Measurements from ENCODE around the gene SLC12A8.

SLC12A8 gene

GRCh38 chr3:125213946-125214542 lies 1.5 kb upstream of the SLC12A8 start:
- H3K9me3 ChIP-seq (ENCODE audit: control insufficient read depth, low read depth, low read length), result no peaks in the 10 kb centered on the region
- no peak overlapping the region for H3K27ac ChIP-seq (ENCODE audit: low read length)
- H3K4me3 ChIP-seq (ENCODE audit: low read length), result no peak overlapping the region
- no peak overlapping the region for H3K9ac ChIP-seq (ENCODE audit: low read length)
- peaks cover 18% of the 10 kb centered on the region for H3K4me1 ChIP-seq (ENCODE audit: control insufficient read depth, low read depth, low read length)
- no peaks in the 10 kb centered on the region for H3K36me3 ChIP-seq (ENCODE audit: control insufficient read depth, low read depth, low read length)
- peaks cover 14% of the 10 kb centered on the region for H3K27me3 ChIP-seq (ENCODE audit: control insufficient read depth, insufficient read depth, low read length)

GRCh38 chr3:125213364-125213755 lies 812 bp upstream of the SLC12A8 start:
- Histone ChIP-seq H3K27ac (ENCODE audit: low read length) (no peak overlapping the region), H3K36me3 (ENCODE audit: control insufficient read depth, low read depth, low read length) (no peaks in the 10 kb centered on the region), H3K4me1 (ENCODE audit: control insufficient read depth, low read depth, low read length) (peaks cover 18% of the 10 kb centered on the region), H3K27me3 (ENCODE audit: control insufficient read depth, insufficient read depth, low read length) (peaks cover 14% of the 10 kb centered on the region), H3K9me3 (ENCODE audit: control insufficient read depth, low read depth, low read length) (no peaks in the 10 kb centered on the region), H3K4me3 (ENCODE audit: low read length) (peak overlapping the region; percentile 71), H3K9ac (ENCODE audit: low read length) (peak overlapping the region; percentile 63)

- Histone ChIP-seq H3K36me3 (ENCODE audit: control insufficient read depth, low read depth, low read length) (no peaks in the 10 kb centered on the region), H3K27me3 (ENCODE audit: control insufficient read depth, insufficient read depth, low read length) (peaks cover 14% of the 10 kb centered on the region), H3K4me1 (ENCODE audit: control insufficient read depth, low read depth, low read length) (peaks cover 18% of the 10 kb centered on the region), H3K9me3 (ENCODE audit: control insufficient read depth, low read depth, low read length) (no peaks in the 10 kb centered on the region), H3K9ac (ENCODE audit: low read length) (peak overlapping the region; percentile 63), H3K27ac (ENCODE audit: low read length) (no peak overlapping the region), H3K4me3 (ENCODE audit: low read length) (peak overlapping the region; percentile 71)
Measured at GRCh38 chr3:125212091-125212508, 448 bp downstream of the SLC12A8 start.

GRCh38 chr3:125211523-125212090 lies 941 bp downstream of the SLC12A8 start:
- Histone ChIP-seq H3K36me3 (ENCODE audit: control insufficient read depth, low read depth, low read length) (no peaks in the 10 kb centered on the region), H3K9me3 (ENCODE audit: control insufficient read depth, low read depth, low read length) (no peaks in the 10 kb centered on the region), H3K9ac (ENCODE audit: low read length) (peak overlapping the region; percentile 63), H3K4me3 (ENCODE audit: low read length) (peak overlapping the region; percentile 71), H3K4me1 (ENCODE audit: control insufficient read depth, low read depth, low read length) (peaks cover 18% of the 10 kb centered on the region), H3K27me3 (ENCODE audit: control insufficient read depth, insufficient read depth, low read length) (peaks cover 14% of the 10 kb centered on the region), H3K27ac (ENCODE audit: low read length) (no peak overlapping the region)

- H3K4me1 ChIP-seq (ENCODE audit: control insufficient read depth, low read depth, low read length), result peaks cover 6% of the 10 kb centered on the region
- no peak overlapping the region for H3K9ac ChIP-seq (ENCODE audit: low read length)
- no peak overlapping the region for H3K27ac ChIP-seq (ENCODE audit: low read length)
- H3K27me3 ChIP-seq (ENCODE audit: control insufficient read depth, insufficient read depth, low read length), result peaks cover 4% of the 10 kb centered on the region
- H3K4me3 ChIP-seq (ENCODE audit: low read length), result no peak overlapping the region
- H3K9me3 ChIP-seq (ENCODE audit: control insufficient read depth, low read depth, low read length), result no peaks in the 10 kb centered on the region
- H3K36me3 ChIP-seq (ENCODE audit: control insufficient read depth, low read depth, low read length), result no peaks in the 10 kb centered on the region
Measured at GRCh38 chr3:125207949-125208568, 4.5 kb downstream of the SLC12A8 start.

GRCh38 chr3:125207507-125207906 lies 5.0 kb downstream of the SLC12A8 start:
- Histone ChIP-seq H3K9me3 (ENCODE audit: control insufficient read depth, low read depth, low read length) (no peaks in the 10 kb centered on the region), H3K36me3 (ENCODE audit: control insufficient read depth, low read depth, low read length) (no peaks in the 10 kb centered on the region), H3K27me3 (ENCODE audit: control insufficient read depth, insufficient read depth, low read length) (no peaks in the 10 kb centered on the region), H3K9ac (ENCODE audit: low read length) (no peak overlapping the region), H3K27ac (ENCODE audit: low read length) (no peak overlapping the region), H3K4me3 (ENCODE audit: low read length) (no peak overlapping the region), H3K4me1 (ENCODE audit: control insufficient read depth, low read depth, low read length) (peaks cover 3% of the 10 kb centered on the region)

- H3K9me3 ChIP-seq (ENCODE audit: control insufficient read depth, low read depth, low read length), result no peaks in the 10 kb centered on the region
- H3K36me3 ChIP-seq (ENCODE audit: control insufficient read depth, low read depth, low read length), result no peaks in the 10 kb centered on the region
- H3K27me3 ChIP-seq (ENCODE audit: control insufficient read depth, insufficient read depth, low read length), result no peaks in the 10 kb centered on the region
- no peak overlapping the region for H3K4me3 ChIP-seq (ENCODE audit: low read length)
- H3K4me1 ChIP-seq (ENCODE audit: control insufficient read depth, low read depth, low read length), result peaks cover 3% of the 10 kb centered on the region
- no peak overlapping the region for H3K9ac ChIP-seq (ENCODE audit: low read length)
- H3K27ac ChIP-seq (ENCODE audit: low read length), result no peak overlapping the region
Measured at GRCh38 chr3:125206934-125207333, 5.6 kb downstream of the SLC12A8 start.

GRCh38 chr3:125203731-125204130 lies 8.8 kb downstream of the SLC12A8 start:
- Histone ChIP-seq H3K27ac (ENCODE audit: low read length) (no peak overlapping the region), H3K4me3 (ENCODE audit: low read length) (no peak overlapping the region)

GRCh38 chr3:125202197-125202596 lies 10.4 kb downstream of the SLC12A8 start:
- no peak overlapping the region for H3K9ac ChIP-seq (ENCODE audit: low read length)
- H3K9me3 ChIP-seq (ENCODE audit: control insufficient read depth, low read depth, low read length), result no peaks in the 10 kb centered on the region
- H3K4me1 ChIP-seq (ENCODE audit: control insufficient read depth, low read depth, low read length), result no peaks in the 10 kb centered on the region
- H3K36me3 ChIP-seq (ENCODE audit: control insufficient read depth, low read depth, low read length), result no peaks in the 10 kb centered on the region
- no peak overlapping the region for H3K4me3 ChIP-seq (ENCODE audit: low read length)
- no peaks in the 10 kb centered on the region for H3K27me3 ChIP-seq (ENCODE audit: control insufficient read depth, insufficient read depth, low read length)
- no peak overlapping the region for H3K27ac ChIP-seq (ENCODE audit: low read length)

More at GRCh38 chr3:125203731-125204130, 8.8 kb downstream of the SLC12A8 start:
- no peaks in the 10 kb centered on the region for H3K36me3 ChIP-seq (ENCODE audit: control insufficient read depth, low read depth, low read length)
- no peaks in the 10 kb centered on the region for H3K9me3 ChIP-seq (ENCODE audit: control insufficient read depth, low read depth, low read length)
- H3K27me3 ChIP-seq (ENCODE audit: control insufficient read depth, insufficient read depth, low read length), result no peaks in the 10 kb centered on the region
- H3K4me1 ChIP-seq (ENCODE audit: control insufficient read depth, low read depth, low read length), result no peaks in the 10 kb centered on the region
- H3K9ac ChIP-seq (ENCODE audit: low read length), result no peak overlapping the region

- H3K27me3 ChIP-seq (ENCODE audit: control insufficient read depth, insufficient read depth, low read length), result no peaks in the 10 kb centered on the region
- H3K9me3 ChIP-seq (ENCODE audit: control insufficient read depth, low read depth, low read length), result no peaks in the 10 kb centered on the region
- H3K4me1 ChIP-seq (ENCODE audit: control insufficient read depth, low read depth, low read length), result no peaks in the 10 kb centered on the region
- no peak overlapping the region for H3K4me3 ChIP-seq (ENCODE audit: low read length)
- no peak overlapping the region for H3K9ac ChIP-seq (ENCODE audit: low read length)
- no peak overlapping the region for H3K27ac ChIP-seq (ENCODE audit: low read length)
- H3K36me3 ChIP-seq (ENCODE audit: control insufficient read depth, low read depth, low read length), result no peaks in the 10 kb centered on the region
Measured at GRCh38 chr3:125200731-125201139, 11.8 kb downstream of the SLC12A8 start.

GRCh38 chr3:125194849-125195601 lies 17.5 kb downstream of the SLC12A8 start:
- no peak overlapping the region for H3K27ac ChIP-seq (ENCODE audit: low read length)
- H3K9ac ChIP-seq (ENCODE audit: low read length), result no peak overlapping the region
- no peak overlapping the region for H3K4me3 ChIP-seq (ENCODE audit: low read length)
- no peaks in the 10 kb centered on the region for H3K27me3 ChIP-seq (ENCODE audit: control insufficient read depth, insufficient read depth, low read length)
- no peaks in the 10 kb centered on the region for H3K36me3 ChIP-seq (ENCODE audit: control insufficient read depth, low read depth, low read length)
- no peaks in the 10 kb centered on the region for H3K9me3 ChIP-seq (ENCODE audit: control insufficient read depth, low read depth, low read length)
- H3K4me1 ChIP-seq (ENCODE audit: control insufficient read depth, low read depth, low read length), result peaks cover 26% of the 10 kb centered on the region
